ENCODE results near the gene CBX5.
"Not testable (repeated sequence)": the region's sequence is repeated elsewhere in the genome, so short reads cannot be mapped to it uniquely, and the experiment has no call there.

The CBX5 gene

GRCh38 chr12:54228471-54228870 is 51.5 kb downstream of the CBX5 start:
- in situ Hi-C loops (cut with MboI; ENCODE audit: low sequenced_read_pairs), result no loop called here

- in situ Hi-C loops (cut with MboI; ENCODE audit: low sequenced_read_pairs), result not testable (repeated sequence)
Observed at GRCh38 chr12:54227927-54228326, 52.0 kb downstream of the CBX5 start.

- in situ Hi-C loops (cut with MboI; ENCODE audit: low sequenced_read_pairs), result no loop called here
Observed at GRCh38 chr12:54227376-54227775, 52.5 kb downstream of the CBX5 start.

- in situ Hi-C loops (cut with MboI; ENCODE audit: low sequenced_read_pairs), result no loop called here
Observed at GRCh38 chr12:54225666-54226065, 54.3 kb downstream of the CBX5 start.

- in situ Hi-C loops (cut with MboI; ENCODE audit: low sequenced_read_pairs), result loop anchor here (25.0 kb wide), 1 partner anchor 460 kb away; the partner anchor contains the start of gene CISTR
Observed at GRCh38 chr12:54222609-54223008, 57.3 kb downstream of the CBX5 start.

- in situ Hi-C loops (cut with MboI; ENCODE audit: low sequenced_read_pairs), result loop anchor here (25.0 kb wide), 1 partner anchor 459 kb away; the partner anchor contains the start of gene CISTR
Observed at GRCh38 chr12:54221402-54221984, 58.4 kb downstream of the CBX5 start.

- in situ Hi-C loops (cut with MboI; ENCODE audit: low sequenced_read_pairs), result loop anchor here (25.0 kb wide), 1 partner anchor 458 kb away; the partner anchor contains the start of gene CISTR
Observed at GRCh38 chr12:54220567-54220966, 59.4 kb downstream of the CBX5 start.

- in situ Hi-C loops (cut with MboI; ENCODE audit: low sequenced_read_pairs), result loop anchor here (25.0 kb wide), 1 partner anchor 458 kb away; the partner anchor contains the start of gene CISTR
Observed at GRCh38 chr12:54220092-54220557, 59.8 kb downstream of the CBX5 start.

GRCh38 chr12:54217774-54218241 is 62.1 kb downstream of the CBX5 start:
- in situ Hi-C loops (cut with MboI; ENCODE audit: low sequenced_read_pairs), result loop anchor here (10.0 to 25.0 kb wide), 2 partner anchors 223 to 456 kb away; partner anchors contain the start of gene CISTR

- in situ Hi-C loops (cut with MboI; ENCODE audit: low sequenced_read_pairs), result loop anchor here (10.0 to 25.0 kb wide), 2 partner anchors 222 to 455 kb away; partner anchors contain the start of gene CISTR
Observed at GRCh38 chr12:54216797-54217661, 62.9 kb downstream of the CBX5 start.

GRCh38 chr12:54215989-54216796 is 63.7 kb downstream of the CBX5 start:
- in situ Hi-C loops (cut with MboI; ENCODE audit: low sequenced_read_pairs), result loop anchor here (10.0 to 25.0 kb wide), 2 partner anchors 221 to 454 kb away; partner anchors contain the start of gene CISTR

- in situ Hi-C loops (cut with MboI; ENCODE audit: low sequenced_read_pairs), result loop anchor here (10.0 to 25.0 kb wide), 2 partner anchors 220 to 452 kb away; partner anchors contain the start of gene CISTR
Observed at GRCh38 chr12:54214553-54215406, 65.1 kb downstream of the CBX5 start.

- in situ Hi-C loops (cut with MboI; ENCODE audit: low sequenced_read_pairs), result loop anchor here (10.0 to 25.0 kb wide), 2 partner anchors 218 to 451 kb away; partner anchors contain the start of gene CISTR
Observed at GRCh38 chr12:54213079-54213478, 66.8 kb downstream of the CBX5 start.

GRCh38 chr12:54211920-54212319 is 68.0 kb downstream of the CBX5 start:
- in situ Hi-C loops (cut with MboI; ENCODE audit: low sequenced_read_pairs), result loop anchor here (10.0 to 25.0 kb wide), 2 partner anchors 217 to 450 kb away; partner anchors contain the start of gene CISTR

- in situ Hi-C loops (cut with MboI; ENCODE audit: low sequenced_read_pairs), result loop anchor here (10.0 to 25.0 kb wide), 2 partner anchors 216 to 448 kb away; partner anchors contain the start of gene CISTR
Observed at GRCh38 chr12:54210400-54210790, 69.5 kb downstream of the CBX5 start.

- in situ Hi-C loops (cut with MboI; ENCODE audit: low sequenced_read_pairs), result loop anchor here (25.0 kb wide), 1 partner anchor 446 kb away; the partner anchor contains the start of gene CISTR
Observed at GRCh38 chr12:54208591-54208990, 71.3 kb downstream of the CBX5 start.

GRCh38 chr12:54207539-54208294 is 72.2 kb downstream of the CBX5 start:
- in situ Hi-C loops (cut with MboI; ENCODE audit: low sequenced_read_pairs), result loop anchor here (25.0 kb wide), 1 partner anchor 445 kb away; the partner anchor contains the start of gene CISTR

- in situ Hi-C loops (cut with MboI; ENCODE audit: low sequenced_read_pairs), result loop anchor here (25.0 kb wide), 1 partner anchor 444 kb away; the partner anchor contains the start of gene CISTR
Observed at GRCh38 chr12:54206791-54207190, 73.1 kb downstream of the CBX5 start.

All from HL-60/S4 treated with phorbol 12-myristate 13-acetate at 8.2 ng/mL for 4 days and 3 days (cell line).